NCI-H2196 (cell line): Measurements from ENCODE around the gene SPTBN1.

Experiments
- DNase-seq: peaks from one replicate; lab custom pipeline; 2025; ENCODE audit not compliant: unreplicated experiment; lab: John Stamatoyannopoulos, UW

Gene SPTBN1

DNA sequence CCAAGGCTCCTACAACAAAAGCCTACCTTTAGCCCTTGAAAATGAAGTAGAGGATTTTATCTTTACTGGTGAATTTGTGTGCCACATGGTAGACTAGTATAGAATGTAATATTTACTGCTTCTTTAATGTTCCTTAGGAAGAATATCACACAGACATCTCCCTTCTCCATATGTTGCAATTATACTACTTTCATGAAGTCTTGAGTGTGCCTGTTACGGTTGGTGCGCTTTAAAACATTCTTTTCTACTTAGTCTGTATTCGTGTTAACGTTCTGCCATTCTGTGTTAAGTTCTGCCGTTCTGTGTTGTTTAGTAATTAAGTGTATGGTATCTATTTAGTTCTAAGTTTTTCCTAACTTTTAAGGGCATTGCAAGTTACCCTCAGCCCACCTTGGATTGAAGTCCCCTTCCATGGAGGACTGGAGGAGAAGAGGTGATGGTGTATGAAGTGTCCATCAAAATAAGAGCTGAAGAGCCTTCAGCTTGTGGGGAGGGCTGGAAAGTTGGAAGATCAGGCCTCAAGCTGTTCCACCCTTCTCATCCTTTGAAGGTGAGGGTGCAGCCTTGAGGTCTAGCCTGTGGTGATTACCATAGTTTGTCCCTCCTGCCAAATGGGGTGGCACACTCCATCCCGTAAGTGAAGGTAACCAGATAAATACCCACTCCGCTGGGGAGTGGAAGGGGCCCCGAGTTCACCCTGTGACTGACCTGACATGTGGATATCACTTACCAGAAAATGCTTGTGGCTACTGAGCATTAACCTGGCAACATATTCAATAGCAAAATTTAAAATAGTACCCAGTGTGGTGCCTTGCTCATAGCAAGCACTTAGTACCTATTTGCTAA lies 131.3 kb downstream of the SPTBN1 start:
- DNase-seq = no peak

DNA sequence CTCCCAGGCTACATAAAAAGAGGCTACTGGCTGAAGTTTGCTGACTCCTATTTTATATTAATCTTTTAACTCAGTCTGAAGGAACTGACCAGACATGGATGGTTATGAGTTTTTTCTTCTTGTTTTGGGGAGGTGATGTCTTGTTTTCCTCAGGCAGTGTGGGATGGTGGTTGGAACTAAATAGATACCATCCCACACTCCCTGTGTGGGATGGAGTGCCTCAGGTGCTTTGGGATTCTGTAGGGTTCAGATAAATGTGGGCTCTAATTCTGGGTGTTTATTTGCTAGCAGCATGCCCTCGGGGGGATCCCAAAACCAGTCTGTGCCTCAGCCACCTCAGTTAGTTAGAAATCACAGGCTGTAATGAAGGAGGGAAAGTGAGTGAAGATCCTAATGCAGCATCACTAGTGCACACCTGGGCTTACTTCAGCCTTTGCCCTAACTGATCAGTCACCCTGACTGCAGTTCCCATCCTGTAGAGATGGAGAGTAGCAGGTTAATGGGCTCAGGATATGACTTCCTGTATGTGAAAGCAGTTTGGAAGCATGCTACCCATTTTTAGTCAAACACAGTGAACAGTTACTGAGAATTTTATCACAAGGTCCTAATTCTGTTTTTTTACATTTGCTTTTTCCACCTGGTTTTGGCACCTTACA lies 132.2 kb downstream of the SPTBN1 start:
- DNase-seq = no peak

DNA sequence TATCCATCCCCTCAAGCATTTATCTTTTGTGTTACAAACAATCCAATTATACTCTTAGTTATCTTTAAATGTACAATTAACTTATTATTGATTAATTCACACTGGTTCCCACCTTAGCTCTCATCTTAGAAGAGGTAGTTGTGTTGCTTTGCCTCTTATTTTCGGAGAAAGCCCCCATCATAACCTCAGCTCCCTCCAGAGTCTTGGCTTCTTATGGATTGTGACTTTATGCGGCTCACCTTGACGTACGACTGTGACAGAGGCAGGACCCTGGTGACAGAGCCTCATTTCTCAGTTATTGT lies 132.9 kb downstream of the SPTBN1 start:
- no peak for DNase-seq

DNA sequence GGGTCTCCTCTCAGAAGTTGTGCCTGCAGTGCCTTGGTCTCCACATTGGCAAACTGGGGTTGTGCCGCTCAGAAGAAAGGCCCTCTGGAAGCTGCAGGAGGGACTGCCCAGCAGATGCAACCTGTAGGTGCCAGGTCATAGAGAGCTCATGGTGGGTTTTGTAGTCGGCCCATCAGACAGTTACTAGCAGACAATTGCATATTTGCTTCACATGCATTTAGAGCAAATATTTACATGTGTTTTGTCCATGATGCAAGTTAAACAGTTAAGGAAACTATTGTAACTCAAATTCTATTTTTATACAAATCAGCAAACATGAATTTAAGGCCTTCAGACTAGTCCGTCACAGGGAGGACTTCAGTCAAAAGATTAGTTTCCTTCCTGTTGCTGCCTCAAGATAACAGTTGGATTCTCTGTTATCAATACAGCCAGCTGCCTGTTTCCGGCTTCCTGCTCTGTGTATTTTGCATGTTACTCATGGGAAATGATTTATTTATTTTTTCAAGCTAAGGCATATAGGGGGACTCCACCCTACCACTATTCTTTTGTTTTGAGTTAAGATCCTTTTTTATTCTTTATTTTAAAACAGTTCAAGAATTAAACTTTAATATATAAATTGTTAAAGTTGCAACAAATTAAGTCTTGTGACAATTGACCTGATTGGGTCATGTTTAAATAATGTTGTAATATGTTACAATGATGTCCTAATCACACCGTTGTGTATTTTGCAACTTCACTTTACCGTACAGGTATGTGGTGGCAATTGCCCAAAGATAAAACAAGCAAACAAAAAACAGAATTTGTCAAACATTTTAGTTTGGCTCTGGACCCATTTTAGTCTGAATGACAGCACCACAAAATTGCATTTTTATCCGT lies 133.5 kb downstream of the SPTBN1 start:
- DNase-seq = no peak

DNA sequence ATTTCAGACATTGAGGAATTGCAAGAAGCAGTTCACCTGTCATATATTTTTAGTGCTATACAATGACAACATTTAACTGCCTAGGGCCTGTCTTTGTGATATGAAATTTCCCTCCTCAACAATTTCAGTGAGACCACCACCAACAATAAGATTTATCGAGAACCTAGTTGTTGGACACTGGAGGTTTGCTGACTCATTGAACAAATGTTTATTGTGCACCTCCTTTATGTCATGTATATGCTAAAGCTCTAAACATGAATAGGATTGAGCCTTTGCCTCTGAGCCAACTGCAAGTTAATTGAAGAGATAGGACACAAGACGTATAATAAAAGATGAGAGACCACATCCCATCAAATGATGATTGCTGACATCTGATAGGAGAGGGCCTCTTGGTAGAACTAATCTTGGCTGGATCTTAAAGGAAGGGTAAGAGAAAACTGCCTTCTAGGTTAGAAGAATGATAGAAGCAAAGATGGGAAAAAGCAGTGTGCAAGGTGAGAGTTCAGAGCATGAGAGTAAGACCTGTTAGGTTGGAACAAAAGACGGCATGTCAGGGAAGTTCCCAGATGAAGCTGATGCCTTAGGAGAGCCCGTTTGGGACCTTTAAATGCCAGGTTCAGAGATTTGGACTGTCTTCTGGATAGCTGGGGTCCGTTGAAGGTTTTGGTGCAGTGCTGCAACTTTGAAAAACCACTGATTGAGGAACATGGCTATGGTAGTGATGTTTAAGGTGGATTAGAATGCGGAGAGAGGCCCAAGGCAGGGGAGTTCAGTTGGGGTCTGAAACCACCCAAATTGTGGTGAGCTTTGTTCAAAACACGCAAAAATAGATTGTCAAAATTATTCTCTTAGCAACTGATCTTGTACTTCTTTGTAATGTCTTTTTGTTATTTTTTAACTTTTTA lies 134.3 kb downstream of the SPTBN1 start:
- DNase-seq = no peak

DNA sequence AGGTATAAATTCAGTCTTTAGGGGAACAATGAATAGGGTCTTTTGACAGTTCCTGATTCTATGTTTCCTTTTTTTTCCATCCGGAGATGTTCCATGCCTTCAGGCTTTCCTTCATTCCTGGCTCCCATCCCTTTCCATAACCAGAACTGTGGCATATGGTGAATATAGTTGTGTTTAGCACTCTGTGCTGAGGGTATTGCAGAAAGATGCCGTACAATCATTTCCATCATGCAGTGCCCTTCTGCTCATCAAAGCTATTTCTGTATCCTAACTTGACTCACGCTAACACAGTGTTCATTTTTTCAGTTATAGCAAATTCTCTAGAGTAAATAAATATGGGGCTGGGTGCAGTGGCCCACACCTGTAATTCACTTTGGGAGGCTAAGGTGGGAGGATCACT lies 135.4 kb downstream of the SPTBN1 start:
- DNase-seq = no peak

DNA sequence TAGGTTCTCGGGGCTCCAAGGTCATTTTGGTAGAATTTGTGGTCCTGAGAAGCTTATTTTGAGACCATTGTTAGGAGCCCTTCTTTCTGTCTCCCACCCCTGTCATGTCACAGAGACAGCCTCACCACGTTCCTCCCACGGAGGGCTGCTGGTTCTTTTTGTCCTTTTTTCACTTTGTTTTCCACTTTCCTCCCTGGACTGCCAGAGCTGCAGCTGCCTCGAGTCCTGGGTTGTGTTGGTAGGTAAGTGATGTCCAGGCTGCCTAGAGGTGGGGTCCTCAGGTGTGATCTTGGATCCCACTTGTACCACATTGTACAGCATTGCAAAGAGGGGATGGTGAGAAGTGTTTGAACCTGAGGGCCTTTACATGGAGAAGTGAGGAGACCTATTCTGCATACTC lies 137.1 kb downstream of the SPTBN1 start:
- DNase-seq = no peak

DNA sequence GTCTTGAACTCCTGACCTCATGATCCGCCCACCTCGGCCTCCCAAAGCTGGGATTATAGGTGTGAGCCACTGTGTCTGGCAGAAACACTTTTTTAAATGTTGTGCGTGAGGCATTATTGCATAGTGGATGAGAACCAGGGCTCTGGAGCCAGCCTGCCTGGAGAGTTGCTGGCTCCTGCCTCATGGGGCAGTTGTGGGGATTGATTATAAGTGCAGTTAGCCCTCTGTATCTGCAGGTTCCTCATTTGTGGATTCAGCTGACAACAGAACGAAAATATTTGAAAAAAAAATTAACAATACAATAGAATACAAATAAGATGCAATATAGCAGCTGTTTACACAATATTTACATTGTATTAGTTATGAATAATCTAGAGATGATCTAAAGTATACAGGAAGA lies 137.9 kb downstream of the SPTBN1 start:
- no peak for DNase-seq

DNA sequence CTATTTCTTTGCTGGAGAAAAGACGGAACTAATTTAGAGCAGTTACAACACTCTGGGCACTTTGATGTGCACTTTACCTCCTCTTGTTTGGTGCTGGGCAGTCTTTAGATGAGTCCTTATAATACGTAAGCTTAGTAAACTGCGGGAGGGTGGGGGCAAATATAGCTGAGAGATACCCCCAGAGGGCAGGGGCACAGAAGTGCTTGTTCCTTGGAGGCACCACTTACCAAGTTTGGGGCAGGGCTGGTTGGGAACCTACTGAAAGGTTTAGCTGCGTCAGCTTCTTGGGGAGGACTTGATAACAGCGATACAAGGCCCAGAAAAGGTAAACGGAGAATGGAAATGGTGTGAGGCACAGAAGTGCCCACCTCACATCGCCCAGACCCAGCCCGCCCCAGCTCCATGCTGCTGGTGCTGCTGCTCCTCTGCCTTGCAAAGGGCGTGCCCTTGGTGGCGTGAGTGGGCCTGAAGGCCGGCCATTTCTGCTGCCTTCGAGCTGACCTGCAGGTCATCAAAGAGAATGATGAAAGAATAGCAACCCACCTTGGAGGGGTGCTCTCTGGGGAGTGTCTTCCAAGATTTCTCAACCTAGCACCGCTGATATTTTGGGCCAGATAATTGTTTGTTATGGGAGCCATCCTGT lies 139.2 kb downstream of the SPTBN1 start:
- no peak for DNase-seq

DNA sequence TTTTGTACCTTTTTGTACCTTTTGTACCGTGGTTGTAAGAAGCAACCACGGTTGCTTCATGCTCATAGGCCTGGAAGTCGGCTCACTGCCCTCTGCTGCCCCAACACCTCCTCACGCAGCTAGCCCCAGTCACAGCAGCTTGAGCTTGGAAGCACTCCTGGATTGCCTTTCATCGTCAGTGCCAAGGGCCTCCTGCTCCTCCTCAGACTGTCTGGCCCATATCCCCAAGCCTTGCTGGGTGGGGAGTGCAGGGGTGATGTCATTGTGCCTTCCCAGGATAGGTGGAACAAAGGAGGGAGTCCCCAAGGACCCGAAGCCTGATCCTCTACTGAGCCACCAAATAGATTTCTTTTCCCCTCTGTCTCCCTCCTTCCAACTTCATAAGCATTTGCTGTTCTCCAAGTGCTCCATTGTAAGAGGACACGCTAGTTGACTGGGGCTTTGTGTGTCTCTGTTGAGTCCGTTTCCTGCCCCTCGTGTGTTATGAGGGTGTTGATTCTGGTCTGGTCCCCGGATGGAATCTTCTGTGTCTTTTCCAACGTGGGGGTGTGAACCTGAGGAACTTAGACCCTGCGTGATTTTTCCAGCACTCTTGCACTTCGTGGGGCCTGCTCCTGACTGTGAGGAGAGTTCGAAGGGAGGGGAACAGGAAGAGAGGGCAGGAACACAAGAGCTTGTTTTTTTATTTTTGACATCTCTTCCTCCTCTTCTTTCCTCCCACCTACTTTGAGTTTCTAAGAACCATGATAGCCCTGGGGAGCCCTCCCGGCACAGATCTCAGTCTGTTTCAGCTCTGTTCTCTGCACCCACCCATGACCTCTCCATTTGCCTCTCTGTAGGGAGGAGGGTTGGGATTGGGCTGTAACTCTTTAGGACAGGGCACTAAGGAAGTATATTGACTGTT lies 140.1 kb downstream of the SPTBN1 start:
- no peak for DNase-seq

DNA sequence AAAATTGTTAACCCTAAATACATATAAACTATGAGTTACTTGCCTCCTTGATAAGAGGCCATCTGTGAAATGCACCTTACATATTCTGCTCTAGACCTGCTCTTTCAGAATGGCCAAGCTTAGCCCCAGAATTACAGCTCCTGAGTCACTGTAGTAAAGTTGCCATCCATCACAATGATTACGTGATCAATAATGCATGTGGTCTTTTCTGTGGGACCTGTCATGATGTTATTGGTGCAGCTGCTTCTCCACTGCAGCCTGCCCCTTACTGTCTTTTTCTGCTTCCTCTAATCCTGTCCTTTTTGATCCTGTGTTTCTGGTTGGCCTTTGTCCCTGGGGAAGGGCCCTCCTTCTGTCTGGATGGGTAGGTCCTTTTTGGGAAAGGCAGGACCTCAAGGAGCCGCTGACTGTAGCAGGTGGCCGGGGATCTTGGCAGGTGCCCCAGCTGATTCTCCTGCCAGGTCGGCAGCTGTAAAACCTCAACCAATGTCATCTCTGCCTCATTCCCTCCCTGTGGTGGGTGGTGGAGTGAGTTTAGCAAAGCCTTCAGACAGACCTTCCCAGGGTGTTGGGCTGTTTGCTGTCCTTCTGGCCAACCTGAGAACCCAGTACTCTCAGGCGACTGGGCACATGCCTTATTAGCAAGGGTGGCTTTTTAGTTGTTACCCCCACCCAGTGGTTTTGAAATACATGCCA lies 141.2 kb downstream of the SPTBN1 start:
- DNase-seq = peak; percentile 44

DNA sequence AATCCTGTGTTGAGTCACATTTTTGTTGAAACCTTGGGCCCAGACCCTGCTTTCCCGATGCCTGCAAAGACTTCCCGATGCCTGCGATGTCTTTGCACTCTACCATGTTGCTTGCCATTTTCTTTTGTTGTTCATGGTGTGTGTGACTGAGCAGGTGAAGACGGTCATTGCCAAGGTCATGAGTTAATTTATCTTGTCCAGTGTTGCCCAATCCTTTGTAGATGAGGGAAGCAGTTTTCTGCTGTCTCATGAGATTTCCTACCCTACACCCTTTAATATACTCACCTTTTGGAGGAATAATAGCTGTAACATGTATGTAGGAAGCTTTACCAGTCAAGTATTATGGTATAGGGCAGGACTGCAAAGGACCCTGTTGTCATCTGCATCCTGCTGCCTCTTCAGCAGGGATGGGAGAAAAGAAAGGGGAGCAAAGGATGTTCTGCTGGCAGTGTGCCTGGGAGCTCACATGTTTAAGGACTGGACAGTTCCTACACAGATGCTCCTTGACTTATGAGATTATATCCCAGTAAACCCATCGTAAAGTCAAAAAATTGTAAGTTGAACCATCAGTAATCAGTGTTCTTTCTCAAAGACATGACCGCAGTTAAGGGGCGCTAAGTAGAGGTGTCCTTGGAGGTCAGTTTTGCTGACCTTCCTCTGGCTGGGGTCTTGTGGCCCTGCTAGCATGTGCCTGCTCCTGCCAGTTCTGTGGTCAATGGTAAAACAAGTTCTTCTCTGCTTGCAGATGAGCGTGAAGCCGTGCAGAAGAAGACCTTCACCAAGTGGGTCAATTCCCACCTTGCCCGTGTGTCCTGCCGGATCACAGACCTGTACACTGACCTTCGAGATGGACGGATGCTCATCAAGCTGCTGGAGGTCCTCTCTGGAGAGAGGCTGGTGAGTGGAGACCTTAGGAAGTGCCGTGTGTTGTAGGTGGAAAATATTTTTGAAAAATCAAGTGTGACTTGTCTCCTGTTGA lies 142.5 kb downstream of the SPTBN1 start:
- no peak for DNase-seq

DNA sequence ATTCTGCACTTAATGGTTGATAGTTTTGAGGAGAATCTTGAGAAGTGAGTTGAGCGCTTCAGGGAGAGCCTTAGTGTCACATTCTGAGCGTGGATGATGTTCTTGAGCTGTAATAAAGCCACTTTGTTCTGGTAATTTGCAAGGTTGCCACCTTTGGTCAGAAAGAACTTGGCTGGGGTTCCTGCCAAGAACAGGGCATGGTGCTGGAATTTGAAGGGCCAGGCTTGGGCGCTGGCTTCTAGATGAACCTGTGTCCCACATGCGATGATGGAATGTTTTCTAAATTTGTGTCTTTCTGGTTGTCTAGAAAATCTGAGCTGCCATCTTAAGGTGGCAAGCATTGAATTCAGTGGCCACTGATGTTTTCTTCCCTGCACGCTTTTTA lies 143.2 kb downstream of the SPTBN1 start:
- no peak for DNase-seq

DNA sequence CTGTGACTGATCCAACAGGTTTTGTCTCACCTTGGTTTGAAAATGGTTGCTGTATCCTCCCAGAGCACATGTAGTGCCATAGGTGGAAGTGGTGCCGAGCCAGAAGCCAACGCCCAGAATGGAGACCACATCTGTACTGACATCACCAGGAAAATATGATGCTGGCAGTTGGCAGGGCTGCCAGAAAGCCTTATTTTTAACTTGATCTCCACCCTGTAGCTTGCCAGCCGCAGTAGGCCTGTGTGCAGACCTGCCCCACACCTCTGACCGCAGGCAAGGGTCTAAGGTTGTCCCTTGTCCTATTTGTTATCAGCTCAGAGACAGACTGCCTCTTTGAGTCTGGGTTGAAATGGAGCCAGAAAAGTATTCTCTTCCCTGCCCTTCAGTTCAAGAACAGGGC lies 143.8 kb downstream of the SPTBN1 start:
- DNase-seq = no peak

DNA sequence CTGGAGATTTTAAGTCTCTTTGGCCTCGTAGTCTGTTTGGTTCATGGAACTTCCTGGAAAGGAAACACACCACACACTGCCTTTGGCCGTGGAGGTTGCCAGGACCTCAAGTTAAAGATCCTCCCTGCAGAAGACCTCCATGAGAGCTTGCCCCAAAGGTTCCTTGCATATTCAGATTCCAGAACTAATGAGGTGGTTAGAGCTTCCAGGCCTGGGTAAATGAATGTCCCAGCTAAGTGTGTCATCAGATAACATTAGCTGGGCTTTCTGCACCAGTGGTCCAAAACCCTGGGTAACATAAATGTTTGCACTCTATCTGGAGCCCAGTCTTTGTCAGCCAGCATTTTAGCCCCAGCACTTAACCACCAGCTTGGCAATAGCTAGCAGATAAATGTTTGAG lies 145.2 kb downstream of the SPTBN1 start:
- DNase-seq = no peak

DNA sequence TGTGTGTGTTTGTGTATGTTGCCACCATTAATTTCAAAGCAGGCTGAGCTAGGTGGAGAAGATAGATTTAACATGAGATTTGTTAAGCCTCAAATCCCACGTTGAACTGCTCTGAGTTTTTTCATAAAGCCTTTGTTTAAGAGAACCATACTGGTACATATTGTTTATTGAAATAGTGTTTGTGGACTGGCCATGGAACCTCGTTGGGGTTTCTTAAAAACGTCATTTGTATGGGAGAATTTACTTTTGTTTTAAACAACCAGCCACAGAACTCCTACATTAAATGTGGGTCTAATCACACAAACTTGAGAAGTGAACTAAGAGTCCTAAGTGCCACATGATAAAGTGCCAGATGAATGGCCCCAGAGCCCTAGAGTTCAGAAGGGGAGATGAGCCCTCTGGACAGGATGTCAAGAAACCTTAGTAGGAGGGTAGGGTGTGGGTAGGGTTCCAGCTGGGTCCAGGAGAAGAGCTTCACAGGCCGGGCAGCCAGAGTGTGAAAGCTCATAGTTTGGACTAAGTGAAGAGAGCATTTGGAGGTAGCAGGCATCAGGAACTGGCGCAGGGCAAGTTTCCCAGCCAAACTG lies 146.7 kb downstream of the SPTBN1 start:
- no peak for DNase-seq

DNA sequence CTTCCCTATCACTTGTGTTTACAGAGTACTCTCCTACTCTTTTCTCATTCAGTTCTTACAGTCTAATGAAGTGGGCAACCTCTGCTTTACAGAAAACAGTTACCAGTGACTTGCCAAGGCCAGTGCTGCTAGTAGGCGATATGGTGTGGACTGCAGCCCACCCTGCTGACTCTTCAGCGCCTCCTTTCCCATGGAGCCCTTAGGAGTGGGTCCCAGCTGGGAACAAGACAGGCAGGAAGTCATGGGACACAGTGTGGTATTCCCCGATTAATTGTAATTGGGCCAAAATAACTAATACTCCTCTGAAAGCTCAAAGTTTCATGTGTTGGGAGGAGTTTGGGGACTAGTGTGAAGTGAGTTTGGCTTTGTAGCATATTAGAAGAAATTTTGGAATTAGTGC lies 147.2 kb downstream of the SPTBN1 start:
- no peak for DNase-seq
